Stimulated activated CD4-positive, alpha-beta T cell treated with anti-CD3 and anti-CD28 coated beads, Interleukin-12 subunit alpha, Interleukin-12 subunit beta, amount 100 ng/mL, for 48 hours (primary cell): Measurements from ENCODE around the gene KDM1B.
"Not testable (repeated sequence)": the region's sequence is repeated elsewhere in the genome, so short reads cannot be mapped to it uniquely, and the experiment has no call there.

Experiments
- DNase-seq, 3 donors: peaks; one replicate each; pipeline ENCODE4 v3.0.0-alpha.2; 2020; ENCODE audit warnings: low read depth in 2 of 3, low spot score in 1 of 3

Gene KDM1B

GRCh38 chr6:18151391-18151790 is 3.8 kb upstream of the KDM1B start:
- not testable (repeated sequence) for DNase-seq

GRCh38 chr6:18151801-18152200 is 3.4 kb upstream of the KDM1B start:
- no peak for DNase-seq

- no peak for DNase-seq
Measured at GRCh38 chr6:18153311-18153703, 1.9 kb upstream of the KDM1B start.

GRCh38 chr6:18154507-18155149 is 594 bp upstream of the KDM1B start, which contains the start of gene TPMT:
TPMT (minus strand) TSS chr6:18155077; CDS start chr6:18149127, 5,950 bp downstream.
- DNase-seq, result no peak

GRCh38 chr6:18155864-18156421 is 721 bp downstream of the KDM1B start:
- peak in 2 of 3 donors; percentile 26 to 34 for DNase-seq

- DNase-seq, result no peak
Measured at GRCh38 chr6:18160911-18161310, 5.7 kb downstream of the KDM1B start.

GRCh38 chr6:18161431-18161830 is 6.2 kb downstream of the KDM1B start:
- no peak for DNase-seq

GRCh38 chr6:18162401-18162800 is 7.2 kb downstream of the KDM1B start:
- DNase-seq, result no peak

- DNase-seq, result no peak
Measured at GRCh38 chr6:18165751-18166150, 10.5 kb downstream of the KDM1B start.

GRCh38 chr6:18166312-18167036 is 11.3 kb downstream of the KDM1B start:
- DNase-seq, result no peak

- DNase-seq, result no peak
Measured at GRCh38 chr6:18168264-18168663, 13.0 kb downstream of the KDM1B start.

GRCh38 chr6:18171871-18172270 is 16.6 kb downstream of the KDM1B start:
- no peak for DNase-seq

- not testable (repeated sequence) for DNase-seq
Measured at GRCh38 chr6:18176198-18176597, 21.0 kb downstream of the KDM1B start.

GRCh38 chr6:18177286-18177965 is 22.2 kb downstream of the KDM1B start:
- DNase-seq, result no peak

GRCh38 chr6:18178960-18179615 is 23.9 kb downstream of the KDM1B start:
- no peak for DNase-seq

GRCh38 chr6:18179770-18180356 is 24.6 kb downstream of the KDM1B start:
- no peak for DNase-seq

GRCh38 chr6:18182568-18182967 is 27.3 kb downstream of the KDM1B start:
- DNase-seq, result no peak

- no peak for DNase-seq
Measured at GRCh38 chr6:18183766-18184165, 28.5 kb downstream of the KDM1B start.

- DNase-seq, result no peak
Measured at GRCh38 chr6:18185624-18186023, 30.4 kb downstream of the KDM1B start.

- DNase-seq, result no peak
Measured at GRCh38 chr6:18186033-18186432, 30.8 kb downstream of the KDM1B start.
